Measurements from ENCODE around the gene ITGB1BP2.

- TF ChIP-seq CTCF (IDR thresholded peaks at IDR 0.05 in 8 of 11, conservative IDR thresholded peaks at IDR 0.05 in 3 of 11) (no peak), POLR2AphosphoS5 (IDR thresholded peaks at IDR 0.05) (no peak)
Observed at GRCh38 chrX:71304561-71304960, 3.0 kb downstream of the ITGB1BP2 start.
